ENCODE results near the gene TBC1D17. TPM values are rescaled to one million over a fixed set of nuclear protein-coding genes. Genes with fewer than 3 reads are reported as not detected.

The TBC1D17 gene
- total and polyA plus RNA-seq, 2 of the 13 experiments (the other 11 are each of a cell fraction or from before 2014, with no cell fraction given), result 9.7 to 16.9 TPM

DNA sequence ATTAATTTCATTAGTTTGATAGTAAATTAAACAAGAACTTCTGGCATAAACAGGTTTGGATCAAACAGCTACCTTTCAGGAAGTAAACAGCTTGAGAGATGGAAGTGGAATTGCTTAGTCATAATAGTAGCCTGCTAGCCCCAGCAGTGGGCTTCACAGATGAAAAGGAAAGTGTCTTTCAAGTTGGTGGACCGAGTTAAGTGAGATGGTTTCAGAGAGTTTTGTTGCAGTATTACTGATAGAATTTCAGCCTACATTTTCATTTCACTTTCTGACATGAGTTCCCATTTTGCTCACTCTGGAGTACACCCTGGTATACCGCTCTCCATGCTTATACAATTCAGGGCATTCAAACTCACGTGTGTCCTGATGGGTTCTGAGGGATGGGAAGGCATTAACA, 28.6 kb upstream of the TBC1D17 start:
- no peak overlapping the region for H3K4me3 ChIP-seq (replicated peaks in 1 of 3; ENCODE audit: insufficient read depth in 1 of 3, low read depth in 2 of 3, low read length in 3 of 3)
- intact Hi-C loops (cut with micrococcal nuclease; ENCODE audit: unreplicated experiment), result no loop called here
- no peaks in the 10 kb centered on the region; a peak in 1 of 5 replicates for H3K27me3 ChIP-seq (ENCODE audit: control insufficient read depth in 1 of 2, insufficient read depth in 2 of 2, low read length in 2 of 2)
- no peak overlapping the region for H3K9ac ChIP-seq (ENCODE audit: insufficient read depth, low read depth, low read length)
- no peak for DNase-seq (ENCODE audit: low spot score)
- no peak for FAIRE-seq
- no peak for ATAC-seq
- 0 out of 5 replicates have a peak, but pooled peaks cover 0 to 2% of the 10 kb centered on the region in 2 experiments for H3K36me3 ChIP-seq (replicated peaks in 1 of 2; ENCODE audit: control insufficient read depth in 1 of 2, insufficient read depth in 2 of 2, low read length in 2 of 2)
- H3K9me3 ChIP-seq (ENCODE audit: low read length), result no peaks in the 10 kb centered on the region
- no peak overlapping the region for H3K4me2 ChIP-seq (ENCODE audit: low read depth, low read length)
- TF ChIP-seq GATAD2A (CRISPR knock-in tag; IDR thresholded peaks at IDR 0.05), result no peak
- TF ChIP-seq ZKSCAN5 (CRISPR knock-in tag; IDR thresholded peaks at IDR 0.05), result no peak
- no peak for TF ChIP-seq MXD4 (CRISPR knock-in tag; IDR thresholded peaks at IDR 0.05)
- no peak for TF ChIP-seq NFIB (CRISPR knock-in tag; IDR thresholded peaks at IDR 0.05; ENCODE audit: borderline replicate concordance)
- no peak for TF ChIP-seq NR1H2 (CRISPR knock-in tag; IDR thresholded peaks at IDR 0.05; ENCODE audit: borderline replicate concordance, low read depth)
- TF ChIP-seq ZFP37 (CRISPR knock-in tag; IDR thresholded peaks at IDR 0.05; ENCODE audit: borderline replicate concordance), result no peak
- no peak for TF ChIP-seq TCF7L2 (IDR thresholded peaks at IDR 0.05; ENCODE audit: low read depth, low read length)
- TF ChIP-seq ZNF124 (CRISPR knock-in tag; IDR thresholded peaks at IDR 0.05), result no peak
- TF ChIP-seq ZBTB3 (CRISPR knock-in tag; IDR thresholded peaks at IDR 0.05; ENCODE audit: borderline replicate concordance, low read depth), result no peak
- TF ChIP-seq ZNF747 (CRISPR knock-in tag; IDR thresholded peaks at IDR 0.05; ENCODE audit: borderline replicate concordance), result no peak
- TF ChIP-seq ZNF256 (CRISPR knock-in tag; conservative IDR thresholded peaks at IDR 0.05), result no peak
- TF ChIP-seq ZFY (CRISPR knock-in tag; IDR thresholded peaks at IDR 0.05), result no peak
- TF ChIP-seq STAG1 (CRISPR knock-in tag; IDR thresholded peaks at IDR 0.05), result no peak
- no peak for TF ChIP-seq ZNF431 (CRISPR knock-in tag; IDR thresholded peaks at IDR 0.05; ENCODE audit: borderline replicate concordance, low read depth)
- TF ChIP-seq ZNF788 (CRISPR knock-in tag; IDR thresholded peaks at IDR 0.05; ENCODE audit: borderline replicate concordance), result no peak
- no peak for TF ChIP-seq ZNF713 (CRISPR knock-in tag; IDR thresholded peaks at IDR 0.05)
- TF ChIP-seq ZSCAN9 (CRISPR knock-in tag; IDR thresholded peaks at IDR 0.05; ENCODE audit: borderline replicate concordance), result no peak
- TF ChIP-seq, protein P1, sequence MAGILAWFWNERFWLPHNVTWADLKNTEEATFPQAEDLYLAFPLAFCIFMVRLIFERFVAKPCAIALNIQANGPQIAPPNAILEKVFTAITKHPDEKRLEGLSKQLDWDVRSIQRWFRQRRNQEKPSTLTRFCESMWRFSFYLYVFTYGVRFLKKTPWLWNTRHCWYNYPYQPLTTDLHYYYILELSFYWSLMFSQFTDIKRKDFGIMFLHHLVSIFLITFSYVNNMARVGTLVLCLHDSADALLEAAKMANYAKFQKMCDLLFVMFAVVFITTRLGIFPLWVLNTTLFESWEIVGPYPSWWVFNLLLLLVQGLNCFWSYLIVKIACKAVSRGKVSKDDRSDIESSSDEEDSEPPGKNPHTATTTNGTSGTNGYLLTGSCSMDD (CRISPR knock-in tag; IDR thresholded peaks at IDR 0.05), result no peak
- no peak for TF ChIP-seq ZBTB42 (CRISPR knock-in tag; IDR thresholded peaks at IDR 0.05)
- TF ChIP-seq, protein P2, sequence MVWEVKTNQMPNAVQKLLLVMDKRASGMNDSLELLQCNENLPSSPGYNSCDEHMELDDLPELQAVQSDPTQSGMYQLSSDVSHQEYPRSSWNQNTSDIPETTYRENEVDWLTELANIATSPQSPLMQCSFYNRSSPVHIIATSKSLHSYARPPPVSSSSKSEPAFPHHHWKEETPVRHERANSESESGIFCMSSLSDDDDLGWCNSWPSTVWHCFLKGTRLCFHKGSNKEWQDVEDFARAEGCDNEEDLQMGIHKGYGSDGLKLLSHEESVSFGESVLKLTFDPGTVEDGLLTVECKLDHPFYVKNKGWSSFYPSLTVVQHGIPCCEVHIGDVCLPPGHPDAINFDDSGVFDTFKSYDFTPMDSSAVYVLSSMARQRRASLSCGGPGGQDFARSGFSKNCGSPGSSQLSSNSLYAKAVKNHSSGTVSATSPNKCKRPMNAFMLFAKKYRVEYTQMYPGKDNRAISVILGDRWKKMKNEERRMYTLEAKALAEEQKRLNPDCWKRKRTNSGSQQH (CRISPR knock-in tag; IDR thresholded peaks at IDR 0.05; ENCODE audit: low read depth), result no peak
- no TSS peak for BruUV-seq (replicated peaks)
- peaks cover 39% of the 10 kb centered on the region for H3K4me1 ChIP-seq (ENCODE audit: insufficient read depth, low read length)
- in situ Hi-C loops (cut with HindIII; ENCODE audit: extremely low pct_ligation_motif_present, low pct_unique_long_range_greater_than_20kb), result no loop called here
- H4K20me1 ChIP-seq (ENCODE audit: insufficient read depth, low read length), result peaks cover 21% of the 10 kb centered on the region
- no peak overlapping the region for H3K27ac ChIP-seq (ENCODE audit: extremely low read length, insufficient read depth, low read length)
- H2AFZ ChIP-seq (ENCODE audit: low read length), result no peak overlapping the region
- ChIA-PET POLR2A (interaction anchor here (1.4 kb wide), 1 partner anchor 20 kb away, joined by 5 read pairs; no protein-coding TSS in a partner anchor), CTCF (ENCODE audit: low intra/inter-chr PET ratio, low total read pairs) (no interaction called here)
- peaks cover 20% of the 10 kb centered on the region for H3K79me2 ChIP-seq (ENCODE audit: insufficient read depth, low read length)
- 94% methylated on average over 3 of the region's 3 CpGs for WGBS (ENCODE audit: low lambda C conversion rate)
